Skeletal muscle satellite cell (primary cell): Measurements from ENCODE around the gene IL34. TPM values are rescaled to one million over a fixed set of nuclear protein-coding genes. Genes with fewer than 3 reads are reported as not detected.
A peak's percentile ranks its signal among the peaks of the same experiment; 100 is the strongest.

Experiments
- H3K27me3 ChIP-seq: 2 replicates; pipeline ENCODE4 v1.7.0; 2013; ENCODE audit warnings: low read length; ENCODE audit not compliant: control insufficient read depth, insufficient read depth
- H3K36me3 ChIP-seq: 2 replicates; pipeline ENCODE4 v1.7.0; 2013; ENCODE audit warnings: mild to moderate bottlenecking, control low read depth, low read length; ENCODE audit not compliant: insufficient read depth
- H3K4me1 ChIP-seq: 2 replicates; pipeline ENCODE4 v1.7.0; 2013; ENCODE audit warnings: low read length; ENCODE audit not compliant: control insufficient read depth, insufficient read depth
- H3K4me2 ChIP-seq: 2 replicates; pipeline ENCODE4 v1.7.0; 2013; ENCODE audit warnings: mild to moderate bottlenecking, low read length
- H3K4me3 ChIP-seq: 2 replicates; pipeline ENCODE4 v1.7.0; 2013; ENCODE audit warnings: low read length
- H3K9ac ChIP-seq: 2 replicates; pipeline ENCODE4 v1.7.0; 2013; ENCODE audit warnings: mild to moderate bottlenecking, low read depth, low read length, moderate library complexity
- H3K9me3 ChIP-seq: replicated peaks from 2 replicates; pipeline ENCODE4 v1.7.0; 2013; ENCODE audit warnings: mild to moderate bottlenecking, control low read depth, low read length
- total RNA-seq: library from RNA; depleted of rRNA; stranded (reverse); fragments of >200 nt; gene quantifications from 2 replicates; pipeline ENCODE4 v1.2.3, GENCODE V29; 2012; rRNA removed

IL34 gene
- total RNA-seq = 0.51 and 1.5 TPM in 2 replicates

GRCh38 chr16:70646260-70647241, at the start of gene IL34:
Gene IL34, plus strand, starts transcription at chr16:70646559. Its CDS starts 389 bp downstream, at chr16:70646948.
- Histone ChIP-seq H3K4me2 (peak within 1 kb of the TSS; percentile 45), H3K4me3 (peak within 1 kb of the TSS; percentile 19), H3K4me1 (peaks cover 25% of the 10 kb centered on the region), H3K9ac (peak within 1 kb of the TSS; percentile 29), H3K9me3 (no peaks in the 10 kb centered on the region), H3K36me3 (no peaks in the 10 kb centered on the region), H3K27me3 (no peaks in the 10 kb centered on the region)

GRCh38 chr16:70597135-70597835, 49.1 kb upstream of the IL34 start:
- no peaks in the 10 kb centered on the region for H3K4me1 ChIP-seq
- no peaks in the 10 kb centered on the region for H3K36me3 ChIP-seq
- H3K4me2 ChIP-seq = no peak overlapping the region
- H3K27me3 ChIP-seq = peaks cover 6% of the 10 kb centered on the region
- H3K9ac ChIP-seq = no peak overlapping the region
- H3K9me3 ChIP-seq = no peaks in the 10 kb centered on the region
- H3K4me3 ChIP-seq = no peak overlapping the region

- Histone ChIP-seq H3K4me1 (no peaks in the 10 kb centered on the region), H3K36me3 (no peaks in the 10 kb centered on the region), H3K9me3 (no peaks in the 10 kb centered on the region), H3K4me3 (no peak overlapping the region), H3K4me2 (no peak overlapping the region), H3K9ac (no peak overlapping the region), H3K27me3 (peaks cover 6% of the 10 kb centered on the region)
These were observed 47.3 kb upstream of the IL34 start for GRCh38 chr16:70598937-70599503.

- Histone ChIP-seq H3K36me3 (no peaks in the 10 kb centered on the region), H3K9ac (no peak overlapping the region), H3K9me3 (no peaks in the 10 kb centered on the region), H3K4me3 (no peak overlapping the region), H3K4me1 (no peaks in the 10 kb centered on the region), H3K27me3 (peaks cover 6% of the 10 kb centered on the region), H3K4me2 (no peak overlapping the region)
These were observed 45.6 kb upstream of the IL34 start for GRCh38 chr16:70600730-70601129.

GRCh38 chr16:70601576-70602575, 44.5 kb upstream of the IL34 start:
- Histone ChIP-seq H3K9me3 (no peaks in the 10 kb centered on the region), H3K36me3 (no peaks in the 10 kb centered on the region), H3K4me2 (no peak overlapping the region), H3K27me3 (peaks cover 6% of the 10 kb centered on the region), H3K9ac (no peak overlapping the region), H3K4me1 (no peaks in the 10 kb centered on the region), H3K4me3 (no peak overlapping the region)

- H3K9ac ChIP-seq = no peak overlapping the region
- peaks cover 6% of the 10 kb centered on the region for H3K27me3 ChIP-seq
- no peaks in the 10 kb centered on the region for H3K4me1 ChIP-seq
- H3K4me3 ChIP-seq = no peak overlapping the region
- no peaks in the 10 kb centered on the region for H3K36me3 ChIP-seq
- H3K9me3 ChIP-seq = no peaks in the 10 kb centered on the region
- no peak overlapping the region for H3K4me2 ChIP-seq
These were observed 43.5 kb upstream of the IL34 start for GRCh38 chr16:70602831-70603230.

GRCh38 chr16:70604407-70605282, 41.7 kb upstream of the IL34 start:
- no peak overlapping the region for H3K9ac ChIP-seq
- no peaks in the 10 kb centered on the region for H3K36me3 ChIP-seq
- peaks cover 6% of the 10 kb centered on the region for H3K27me3 ChIP-seq
- no peak overlapping the region for H3K4me3 ChIP-seq
- no peaks in the 10 kb centered on the region for H3K4me1 ChIP-seq
- no peaks in the 10 kb centered on the region for H3K9me3 ChIP-seq
- no peak overlapping the region for H3K4me2 ChIP-seq

- H3K9me3 ChIP-seq = no peaks in the 10 kb centered on the region
- no peak overlapping the region for H3K4me3 ChIP-seq
- no peak overlapping the region for H3K4me2 ChIP-seq
- H3K9ac ChIP-seq = no peak overlapping the region
- H3K27me3 ChIP-seq = peaks cover under 1% of the 10 kb centered on the region
- no peaks in the 10 kb centered on the region for H3K36me3 ChIP-seq
- no peaks in the 10 kb centered on the region for H3K4me1 ChIP-seq
These were observed 41.1 kb upstream of the IL34 start for GRCh38 chr16:70605283-70605657.

GRCh38 chr16:70608521-70608920, 37.8 kb upstream of the IL34 start:
- H3K4me3 ChIP-seq = no peak overlapping the region
- H3K9ac ChIP-seq = no peak overlapping the region
- no peaks in the 10 kb centered on the region for H3K9me3 ChIP-seq
- no peaks in the 10 kb centered on the region for H3K27me3 ChIP-seq
- no peaks in the 10 kb centered on the region for H3K36me3 ChIP-seq
- H3K4me1 ChIP-seq = no peaks in the 10 kb centered on the region
- H3K4me2 ChIP-seq = no peak overlapping the region
